Retinal pigment epithelial cell (primary cell): ENCODE results near the gene IFNAR1.

Experiments used
- DNase-seq: peaks from one replicate; pipeline ENCODE4 v3.0.0-alpha.2; 2010; ENCODE audit warnings: low read depth
- H3K4me3 ChIP-seq: 2 replicates; pipeline ENCODE4 v1.5.1; 2011; ENCODE audit warnings: mild to moderate bottlenecking, low read length, control low read depth, moderate library complexity
- CTCF ChIP-seq: conservative IDR thresholded peaks from 2 replicates; pipeline ENCODE4 v1.5.1; 2011; ENCODE audit warnings: low read depth, low read length, control low read depth, inconsistent platforms

Gene IFNAR1

DNA sequence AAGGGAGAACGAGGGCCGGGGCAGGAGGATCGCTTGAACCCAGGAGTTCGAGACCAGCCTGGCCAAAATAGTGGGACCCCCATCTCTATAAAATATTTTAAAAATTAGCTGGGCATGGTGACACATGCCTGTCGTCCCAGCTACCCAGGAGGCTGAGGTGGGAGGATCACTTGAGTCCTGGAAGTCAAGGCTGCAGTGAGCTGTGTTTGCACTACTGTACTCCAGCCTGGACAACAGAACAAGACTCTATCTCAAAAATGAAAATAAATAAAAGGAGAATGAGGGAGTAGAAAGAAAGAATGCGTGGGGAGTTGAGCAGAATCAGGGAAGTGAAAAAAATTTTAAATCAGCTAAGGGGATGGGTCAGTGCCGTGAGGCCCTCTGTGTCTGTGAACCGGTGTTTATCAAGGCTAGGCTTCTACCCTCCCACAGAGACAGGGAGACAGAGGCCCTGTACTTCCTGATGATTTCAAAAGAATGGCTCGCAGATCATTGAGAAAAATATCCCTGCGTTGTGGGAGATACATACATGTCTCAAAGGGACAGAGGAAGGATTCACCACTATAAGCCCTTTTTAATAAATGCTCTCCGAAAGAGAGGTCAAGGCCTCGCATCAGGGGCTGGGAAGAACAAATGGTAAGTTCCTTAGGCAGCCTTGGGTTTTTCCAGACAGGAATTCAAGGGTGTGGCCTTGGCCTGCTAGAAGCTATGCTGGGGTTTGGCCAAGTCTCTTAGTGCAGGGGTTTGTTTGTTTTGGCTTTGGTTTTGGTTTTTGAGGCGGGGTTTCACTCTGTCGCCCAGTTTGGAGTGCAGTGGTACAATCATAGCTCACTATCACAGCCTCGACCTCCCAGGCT is 37.9 kb upstream of the IFNAR1 start:
- no peak for TF ChIP-seq CTCF
- peak; percentile 27 for DNase-seq
- no peak overlapping the region for H3K4me3 ChIP-seq

GRCh38 chr21:33289199-33289819 is 35.5 kb upstream of the IFNAR1 start:
- no peak overlapping the region for H3K4me3 ChIP-seq
- DNase-seq, result no peak
- TF ChIP-seq CTCF, result no peak

DNA sequence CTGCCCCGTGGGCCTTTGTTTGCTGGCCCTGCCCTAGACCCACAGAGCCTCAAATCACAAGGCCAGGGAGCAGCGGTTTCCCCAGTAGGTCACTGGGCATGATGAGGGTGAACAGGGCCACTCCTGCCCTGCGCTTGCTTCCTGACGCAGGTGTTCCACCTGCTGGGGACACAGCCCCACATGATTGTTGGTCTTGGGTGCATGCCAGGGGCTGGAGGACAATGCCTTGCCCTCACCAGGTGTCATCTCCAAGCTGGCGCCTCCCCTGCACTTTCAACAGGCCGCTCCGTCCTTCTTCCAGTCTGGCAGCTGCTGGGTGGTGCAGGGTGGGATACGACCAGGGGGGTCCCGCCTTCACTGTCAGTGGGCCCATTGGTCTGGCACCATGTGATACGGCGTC is 34.3 kb upstream of the IFNAR1 start:
- H3K4me3 ChIP-seq, result no peak overlapping the region
- no peak for DNase-seq
- TF ChIP-seq CTCF, result no peak

DNA sequence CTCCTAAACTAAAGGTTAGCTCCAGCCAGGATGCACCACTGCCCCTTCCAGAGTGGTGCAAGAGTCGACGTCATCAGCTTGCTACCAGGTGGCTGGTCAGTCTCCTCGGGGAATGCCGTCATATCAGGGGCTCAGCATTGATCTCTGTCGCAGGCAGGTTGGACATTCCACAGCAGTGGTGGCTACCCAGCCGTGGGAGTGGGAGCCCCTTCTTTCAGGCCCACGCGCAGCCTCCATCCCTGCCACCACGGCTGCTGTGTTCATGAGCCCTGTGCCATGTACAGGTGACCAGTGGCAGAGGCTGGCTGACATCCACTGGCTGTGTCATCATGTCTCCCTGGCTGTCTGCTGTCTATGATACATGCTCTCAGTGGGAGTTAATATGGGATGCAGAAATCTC is 33.1 kb upstream of the IFNAR1 start:
- DNase-seq, result no peak
- no peak for TF ChIP-seq CTCF
- H3K4me3 ChIP-seq, result no peak overlapping the region

DNA sequence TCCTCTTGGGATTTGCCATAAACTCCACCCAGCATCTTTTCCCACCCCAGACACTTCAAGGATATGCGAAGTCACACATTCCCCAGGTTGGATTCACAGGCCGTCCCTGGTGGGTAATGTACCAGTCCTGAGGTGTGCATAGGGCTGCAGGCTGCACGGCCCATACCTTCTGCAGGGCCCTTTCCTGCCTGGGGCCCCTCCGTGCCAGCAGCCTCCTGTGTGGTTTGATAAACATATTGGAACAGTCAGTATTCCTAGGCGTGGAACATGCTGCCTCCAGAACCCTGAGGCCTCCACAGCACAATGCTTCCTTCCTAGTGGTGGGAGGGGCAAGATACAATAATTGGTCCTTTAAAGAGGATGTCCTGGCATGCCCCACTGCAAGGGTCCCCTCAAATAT is 32.0 kb upstream of the IFNAR1 start:
- H3K4me3 ChIP-seq, result no peak overlapping the region
- DNase-seq, result no peak
- no peak for TF ChIP-seq CTCF

DNA sequence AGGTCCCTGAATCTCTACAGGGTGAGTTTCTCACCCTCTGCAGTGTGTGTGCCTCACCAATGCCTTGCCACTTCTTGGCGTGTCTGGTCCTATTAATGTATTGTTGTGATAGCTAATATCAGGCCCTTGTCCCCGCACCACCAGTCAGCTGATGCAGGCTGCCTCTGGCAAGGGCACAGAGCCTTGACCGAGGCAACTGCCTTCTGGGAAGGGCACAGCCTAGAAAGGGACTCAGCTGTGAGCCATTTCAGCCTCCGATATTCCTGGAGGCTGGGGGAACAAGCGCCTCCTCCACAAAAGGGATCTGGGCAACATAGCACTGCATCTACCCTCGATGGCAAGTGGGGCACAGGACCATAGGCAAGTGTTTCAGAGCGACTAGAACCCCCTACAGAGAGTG is 31.6 kb upstream of the IFNAR1 start:
- H3K4me3 ChIP-seq, result no peak overlapping the region
- DNase-seq, result no peak
- TF ChIP-seq CTCF, result no peak

- no peak for DNase-seq
- TF ChIP-seq CTCF, result no peak
- H3K4me3 ChIP-seq, result no peak overlapping the region
Observed at GRCh38 chr21:33293811-33294216, 31.0 kb upstream of the IFNAR1 start.
